Neuronal stem cell (in vitro differentiated cells): ENCODE data around the gene MTIF3.
A peak's percentile ranks its signal among the peaks of the same experiment; 100 is the strongest.

Experiments
- DNase-seq: peaks from one replicate; pipeline ENCODE4 v3.0.0-alpha.2; 2013; ENCODE audit warnings: low spot score
- H2AFZ ChIP-seq: one replicate; pipeline ENCODE4 v1.6.1; 2013; ENCODE audit warnings: mild to moderate bottlenecking, low read length, inconsistent platforms
- H2AK5ac ChIP-seq: 2 replicates; pipeline ENCODE4 v1.6.1; 2013; ENCODE audit warnings: low read depth, mild to moderate bottlenecking, inconsistent platforms, low read length, moderate library complexity, mixed read lengths
- H2BK120ac ChIP-seq: 2 replicates; pipeline ENCODE4 v1.6.1; 2013; ENCODE audit warnings: low read depth, mild to moderate bottlenecking, inconsistent platforms, low read length, moderate library complexity, mixed read lengths
- H2BK12ac ChIP-seq: one replicate; pipeline ENCODE4 v1.6.1; 2013; ENCODE audit warnings: low read length, inconsistent platforms
- H2BK15ac ChIP-seq: 2 replicates; pipeline ENCODE4 v1.6.1; 2013; ENCODE audit warnings: mild to moderate bottlenecking, low read length, inconsistent platforms, mixed read lengths
- H2BK5ac ChIP-seq: one replicate; pipeline ENCODE4 v1.6.1; 2013; ENCODE audit warnings: inconsistent platforms, mild to moderate bottlenecking, low read length, moderate library complexity
- H3K14ac ChIP-seq: one replicate; pipeline ENCODE4 v1.6.1; 2013; ENCODE audit warnings: low read length, inconsistent platforms
- H3K18ac ChIP-seq: 2 replicates; pipeline ENCODE4 v1.6.1; 2013; ENCODE audit warnings: low read length, inconsistent platforms
- H3K23ac ChIP-seq: 2 replicates; pipeline ENCODE4 v1.6.1; 2013; ENCODE audit warnings: low read depth, mild to moderate bottlenecking, mixed read lengths, low read length, inconsistent platforms; ENCODE audit not compliant: poor library complexity
- H3K27ac ChIP-seq: replicated peaks from 3 replicates; pipeline ENCODE4 v1.5.1; 2013; ENCODE audit warnings: low read length, inconsistent platforms
- H3K27me3 ChIP-seq, 3 experiments: 2 replicates each; pipeline ENCODE4 v1.6.1; 2013; ENCODE audit warnings: low read length in 3 of 3, mild to moderate bottlenecking in 2 of 3, inconsistent platforms in 1 of 3, low read depth in 1 of 3, mixed read lengths in 1 of 3, moderate library complexity in 1 of 3; ENCODE audit not compliant: control insufficient read depth in 3 of 3, insufficient read depth in 3 of 3
- H3K36me3 ChIP-seq, 2 donors: replicated peaks in 1 of 2; 2 replicates each; pipeline ENCODE4 v1.6.1; 2013; ENCODE audit warnings: low read length in 2 of 2; ENCODE audit not compliant: control insufficient read depth in 2 of 2, insufficient read depth in 2 of 2
- H3K4ac ChIP-seq: 2 replicates; pipeline ENCODE4 v1.6.1; 2013; ENCODE audit warnings: inconsistent platforms, mild to moderate bottlenecking, low read length, moderate library complexity
- H3K4me1 ChIP-seq, 2 donors: 1 replicate in 1 of 2; 2 replicates in 1 of 2; pipeline ENCODE4 v1.6.1; 2013; ENCODE audit warnings: low read length in 2 of 2, low read depth in 1 of 2; ENCODE audit not compliant: control insufficient read depth in 2 of 2, insufficient read depth in 1 of 2
- H3K4me2 ChIP-seq: one replicate; pipeline ENCODE4 v1.6.1; 2013; ENCODE audit warnings: mild to moderate bottlenecking, low read length, inconsistent platforms; ENCODE audit not compliant: insufficient read depth, poor library complexity, severe bottlenecking
- H3K4me3 ChIP-seq, 2 donors: 2 replicates each; pipeline ENCODE4 v1.5.1; 2013; ENCODE audit warnings: low read length in 2 of 2, mild to moderate bottlenecking in 2 of 2, inconsistent platforms in 1 of 2, moderate library complexity in 1 of 2
- H3K79me1 ChIP-seq: one replicate; pipeline ENCODE4 v1.6.1; 2013; ENCODE audit warnings: low read depth, mild to moderate bottlenecking, inconsistent platforms, low read length, moderate library complexity
- H3K9ac ChIP-seq: one replicate; pipeline ENCODE4 v1.6.1; 2013; ENCODE audit warnings: mild to moderate bottlenecking, low read depth, low read length, inconsistent platforms; ENCODE audit not compliant: poor library complexity
- H3K9me3 ChIP-seq, 2 donors: replicated peaks in 1 of 2; 2 replicates each; pipeline versions ENCODE3 to v1.6.1; 2013; ENCODE audit warnings: low read length in 2 of 2, mild to moderate bottlenecking in 2 of 2, inconsistent platforms in 1 of 2, low read depth in 1 of 2, mixed read lengths in 1 of 2, moderate library complexity in 1 of 2; ENCODE audit not compliant: control insufficient read depth in 2 of 2, insufficient read depth in 1 of 2
- H4K8ac ChIP-seq: one replicate; pipeline ENCODE4 v1.6.1; 2013; ENCODE audit warnings: low read depth, mild to moderate bottlenecking, inconsistent platforms, low read length, moderate library complexity
- H4K91ac ChIP-seq: one replicate; pipeline ENCODE4 v1.6.1; 2013; ENCODE audit warnings: low read length, low read depth, mild to moderate bottlenecking, inconsistent platforms; ENCODE audit not compliant: poor library complexity
- WGBS, 2 donors: extraction: QIAGEN DNeasy Blood & Tissue Kit; methylation state at CpG; one replicate each; pipeline ENCODE4 v1.1.7; 2013; ENCODE audit warnings: missing lambda C conversion rate in 2 of 2, mixed read lengths in 1 of 2; ENCODE audit not compliant: insufficient read length in 2 of 2, insufficient replicate concordance in 1 of 2; ENCODE audit errors: extremely low coverage in 2 of 2; 5-methylcytosine and 5-hydroxymethylcytosine counted together

MTIF3 gene

GRCh38 chr13:27424246-27425157 lies 25.9 kb downstream of the MTIF3 start, which contains the start of gene GTF3A:
Gene GTF3A (plus strand): TSS chr13:27424619.
- WGBS, 2 donors, result no CpG with 5 or more reads among the region's 85 CpGs
- H3K79me1 ChIP-seq, result peaks cover 5% of the 10 kb centered on the region

GRCh38 chr13:27423333-27423732 lies 27.0 kb downstream of the MTIF3 start:
- peaks cover 6 to 22% of the 10 kb centered on the region in 2 donors for H3K36me3 ChIP-seq
- no peak overlapping the region for H2BK12ac ChIP-seq
- H3K9ac ChIP-seq, result no peak overlapping the region
- no peak overlapping the region for H2BK15ac ChIP-seq
- H4K8ac ChIP-seq, result no peak overlapping the region
- H3K27me3 ChIP-seq, result peaks cover 0 to 38% (median 2%) of the 10 kb centered on the region in 3 experiments
- H3K4me2 ChIP-seq, result no peak overlapping the region
- H3K4ac ChIP-seq, result no peak overlapping the region
- no peak overlapping the region for H2BK120ac ChIP-seq
- H3K4me3 ChIP-seq, result no peak overlapping the region
- H4K91ac ChIP-seq, result no peak overlapping the region
- H3K23ac ChIP-seq, result no peak overlapping the region
- WGBS, 2 donors, result no CpG with 5 or more reads among the region's 7 CpGs
- H3K14ac ChIP-seq, result no peak overlapping the region
- H2BK5ac ChIP-seq, result no peak overlapping the region
- DNase-seq, result no peak
- H2AFZ ChIP-seq, result no peak overlapping the region
- peaks cover 4% of the 10 kb centered on the region for H3K79me1 ChIP-seq
- no peaks in the 10 kb centered on the region for H3K9me3 ChIP-seq
- no peak overlapping the region for H2AK5ac ChIP-seq
- no peak overlapping the region for H3K27ac ChIP-seq
- no peak overlapping the region for H3K18ac ChIP-seq
- peaks cover 15 to 16% of the 10 kb centered on the region in 2 donors for H3K4me1 ChIP-seq

More at GRCh38 chr13:27424246-27425157, 25.9 kb downstream of the MTIF3 start, which contains the start of gene GTF3A:
- no peaks in the 10 kb centered on the region for H3K9me3 ChIP-seq
- peak within 1 kb of the TSS; percentile 87 for H2AFZ ChIP-seq
- H3K4ac ChIP-seq, result no peak within 1 kb of the TSS
- DNase-seq, result peak; percentile 87
- H2BK15ac ChIP-seq, result no peak within 1 kb of the TSS
- H3K4me3 ChIP-seq, result peak within 1 kb of the TSS; percentile 91 to 96
- no peak within 1 kb of the TSS for H2BK5ac ChIP-seq
- H2BK120ac ChIP-seq, result no peak within 1 kb of the TSS
- peaks cover 0 to 30% (median 2%) of the 10 kb centered on the region in 3 experiments for H3K27me3 ChIP-seq
- H4K91ac ChIP-seq, result no peak within 1 kb of the TSS
- peaks cover 11 to 33% of the 10 kb centered on the region in 2 donors for H3K36me3 ChIP-seq
- H3K23ac ChIP-seq, result peak within 1 kb of the TSS; percentile 30
- no peak within 1 kb of the TSS for H2AK5ac ChIP-seq
- peak within 1 kb of the TSS; percentile 92 for H3K4me2 ChIP-seq
- peaks cover 15 to 16% of the 10 kb centered on the region in 2 donors for H3K4me1 ChIP-seq
- H3K9ac ChIP-seq, result peak within 1 kb of the TSS; percentile 87
- peak within 1 kb of the TSS; percentile 77 for H3K14ac ChIP-seq
- peak within 1 kb of the TSS; percentile 67 for H2BK12ac ChIP-seq
- no peak within 1 kb of the TSS for H4K8ac ChIP-seq
- H3K18ac ChIP-seq, result peak within 1 kb of the TSS; percentile 73
- no peak within 1 kb of the TSS for H3K27ac ChIP-seq

- no peak for DNase-seq
- Histone ChIP-seq H2AK5ac (no peak overlapping the region), H3K4me1 (peaks cover 12 to 14% of the 10 kb centered on the region in 2 donors), H2BK12ac (no peak overlapping the region), H3K4me2 (no peak overlapping the region), H4K91ac (no peak overlapping the region), H3K9ac (peak overlapping the region; percentile 50), H3K27me3 (peaks cover 0 to 49% (median 2%) of the 10 kb centered on the region in 3 experiments), H2AFZ (no peak overlapping the region), H3K36me3 (peaks cover 0 to 2% of the 10 kb centered on the region in 2 donors), H3K18ac (no peak overlapping the region), H2BK15ac (no peak overlapping the region), H3K14ac (no peak overlapping the region), H3K4me3 (no peak overlapping the region), H2BK120ac (no peak overlapping the region), H3K79me1 (peaks cover 3% of the 10 kb centered on the region), H2BK5ac (no peak overlapping the region), H3K23ac (no peak overlapping the region), H3K9me3 (no peaks in the 10 kb centered on the region), H3K27ac (no peak overlapping the region), H4K8ac (no peak overlapping the region), H3K4ac (no peak overlapping the region)
- WGBS, 2 donors, result no CpG with 5 or more reads among the region's 8 CpGs
Observed at GRCh38 chr13:27421101-27421871, 29.1 kb downstream of the MTIF3 start.
